HCT116 (cell line): Measurements from ENCODE around the gene ACCSL. TPM values are rescaled to one million over a fixed set of nuclear protein-coding genes. Genes with fewer than 3 reads are reported as not detected.

Experiments
- ATAC-seq: fragments of 200-7000 bp; cut with Tn5 transposase; 2 replicates; pipeline ENCODE4 v1.9.1; 2020; ENCODE audit warnings: mild to moderate bottlenecking, moderate library complexity
- BruUV-seq: library from RNA; stranded (reverse); fragments of 400-500 nt; replicated peaks from 2 replicates; lab custom pipeline; 2021; lab: Mats Ljungman, UMichigan
- CTCF ChIA-PET: fragments of 300-600 bp; sonication (Branson Sonifier 250); formaldehyde crosslinking; loops from one replicate; lab custom pipeline; 2021; ENCODE audit warnings: antibody characterized with exemption; lab: Charles Lee
- POLR2A ChIA-PET: fragments of 300-600, 350-600 bp; sonication (Branson Sonifier 250); formaldehyde crosslinking; loops from one replicate; lab custom pipeline; 2021; ENCODE audit warnings: antibody characterized with exemption; lab: Charles Lee
- RAD21 ChIA-PET, 2 experiments: fragments of 300-600 bp; sonication (Branson Sonifier 250); formaldehyde crosslinking; loops; one replicate each; lab custom pipeline; 2023; ENCODE audit warnings: low total read pairs in 2 of 2; ENCODE audit not compliant: uncharacterized antibody in 2 of 2, unreplicated experiment in 2 of 2, low non-redundant PET in 1 of 2; lab: Charles Lee
- DNase-seq: peaks from one replicate; pipeline ENCODE4 v3.0.0-alpha.2; 2010; ENCODE audit warnings: low read depth, low spot score
- H2AFZ ChIP-seq: fragments of 200-600 bp; shearing (Covaris generic), sonication (generic); 2 replicates; pipeline ENCODE4 v1.6.1; 2017; ENCODE audit warnings: low read depth, mixed run types, mixed read lengths, antibody characterized with exemption, low read length; ENCODE audit not compliant: poor library complexity, severe bottlenecking
- H3K27ac ChIP-seq: 2 replicates; pipeline ENCODE4 v1.5.1; 2012; ENCODE audit warnings: low read depth, low read length
- H3K27me3 ChIP-seq: fragments of 200-600 bp; sonication (generic); 2 replicates; pipeline ENCODE4 v1.6.1; 2016; ENCODE audit warnings: mixed run types, low read length, mixed read lengths; ENCODE audit not compliant: insufficient read depth
- H3K36me3 ChIP-seq, 2 experiments: fragments of 200-500 bp in 1 of 2; fragments of 200-600 bp in 1 of 2; sonication (Bioruptor generic) in 1 of 2; sonication (generic) in 1 of 2; 2 replicates each; pipeline versions ENCODE4 v1.5.1 to v1.6.1; 2014 to 2016; ENCODE audit warnings: low read length in 2 of 2, inconsistent platforms in 1 of 2, mixed read lengths in 1 of 2, mixed run types in 1 of 2; ENCODE audit not compliant: insufficient read depth in 2 of 2, control insufficient read depth in 1 of 2
- H3K4me1 ChIP-seq, 2 experiments: fragments of 200-600 bp in 1 of 2; sonication (generic) in 1 of 2; 2 replicates each; pipeline versions ENCODE4 v1.5.1 to v1.6.1; 2012 to 2017; ENCODE audit warnings: low read length in 2 of 2, inconsistent platforms in 1 of 2, mild to moderate bottlenecking in 1 of 2, mixed read lengths in 1 of 2, mixed run types in 1 of 2, moderate library complexity in 1 of 2; ENCODE audit not compliant: insufficient read depth in 2 of 2, control insufficient read depth in 1 of 2
- H3K4me2 ChIP-seq: fragments of 200-600 bp; sonication (generic); 2 replicates; pipeline ENCODE4 v1.6.1; 2017; ENCODE audit warnings: mixed run types, low read length, mixed read lengths
- H3K4me3 ChIP-seq, 2 experiments: fragments of 200-600 bp in 1 of 2; sonication (generic) in 1 of 2; replicated peaks in 1 of 2; 2 replicates each; pipeline ENCODE4 v1.5.1; 2011 to 2016; ENCODE audit warnings: low read length in 2 of 2, control low read depth in 1 of 2, low read depth in 1 of 2, mild to moderate bottlenecking in 1 of 2, mixed read lengths in 1 of 2, mixed run types in 1 of 2
- H3K79me2 ChIP-seq: fragments of 200-600 bp; sonication (generic); 2 replicates; pipeline ENCODE4 v1.6.1; 2017; ENCODE audit warnings: mild to moderate bottlenecking, mixed run types, low read length, moderate library complexity, mixed read lengths; ENCODE audit not compliant: insufficient read depth
- H3K9ac ChIP-seq: fragments of 200-600 bp; sonication (generic); 2 replicates; pipeline ENCODE4 v1.6.1; 2016; ENCODE audit warnings: low read length, mixed read lengths
- H3K9me2 ChIP-seq: fragments of 200-600 bp; sonication (generic), shearing (Covaris generic); 2 replicates; pipeline ENCODE4 v1.6.1; 2017; ENCODE audit warnings: mixed run types, mild to moderate bottlenecking, moderate library complexity; ENCODE audit not compliant: insufficient read depth
- H3K9me3 ChIP-seq, 2 experiments: fragments of 200-500 bp in 1 of 2; fragments of 200-600 bp in 1 of 2; sonication (Bioruptor generic) in 1 of 2; sonication (generic) in 1 of 2; 2 replicates each; pipeline ENCODE4 v1.6.1; 2014 to 2017; ENCODE audit warnings: low read length in 2 of 2, mixed read lengths in 2 of 2, inconsistent platforms in 1 of 2, low read depth in 1 of 2, mild to moderate bottlenecking in 1 of 2, mixed run types in 1 of 2, moderate library complexity in 1 of 2; ENCODE audit not compliant: control insufficient read depth in 1 of 2, insufficient read depth in 1 of 2
- H4K20me1 ChIP-seq: fragments of 200-600 bp; sonication (generic), shearing (Covaris generic); 2 replicates; pipeline ENCODE4 v1.6.1; 2017; ENCODE audit warnings: mixed run types, mild to moderate bottlenecking, moderate library complexity; ENCODE audit not compliant: insufficient read depth
- ATF3 ChIP-seq: IDR thresholded peaks from 2 replicates; pipeline ENCODE4 v1.6.1; 2012
- CBX3 ChIP-seq: IDR thresholded peaks from 2 replicates; pipeline ENCODE4 v1.6.1; 2012; ENCODE audit warnings: low read depth
- CTCF ChIP-seq, 3 experiments: fragments of 200-600 bp in 1 of 3; sonication (generic) in 1 of 3; IDR thresholded peaks in 2 of 3; conservative IDR thresholded peaks in 1 of 3; 2 replicates each; pipeline ENCODE4 v1.5.1; 2012 to 2017; ENCODE audit warnings: low read depth in 2 of 3, low read length in 2 of 3, antibody characterized with exemption in 1 of 3, borderline replicate concordance in 1 of 3, control low read depth in 1 of 3, mild to moderate bottlenecking in 1 of 3, mixed read lengths in 1 of 3, mixed run types in 1 of 3, moderate library complexity in 1 of 3; ENCODE audit not compliant: insufficient read depth in 1 of 3
- EGR1 ChIP-seq: IDR thresholded peaks from 2 replicates; pipeline ENCODE4 v1.6.1; 2012; ENCODE audit warnings: low read depth
- ELF1 ChIP-seq: IDR thresholded peaks from 2 replicates; pipeline ENCODE4 v1.6.1; 2012; ENCODE audit warnings: low read depth, borderline replicate concordance
- EZH2 ChIP-seq: fragments of 200-600 bp; sonication (generic); IDR thresholded peaks from 2 replicates; pipeline ENCODE4 v1.6.1; 2017; ENCODE audit warnings: antibody characterized with exemption, mixed run types
- EZH2phosphoT487 ChIP-seq: fragments of 200-600 bp; IDR thresholded peaks from 2 replicates; pipeline ENCODE4 v1.6.1; 2018; ENCODE audit warnings: antibody characterized with exemption, borderline replicate concordance
- FOSL1 ChIP-seq: IDR thresholded peaks from 2 replicates; pipeline ENCODE4 v1.6.1; 2012; ENCODE audit warnings: low read depth
- JUND ChIP-seq: IDR thresholded peaks from 2 replicates; pipeline ENCODE4 v1.6.1; 2012
- MAX ChIP-seq: IDR thresholded peaks from 2 replicates; pipeline ENCODE4 v1.6.1; 2012
- POLR2A ChIP-seq: IDR thresholded peaks from 2 replicates; pipeline ENCODE4 v1.7.0; 2011; ENCODE audit warnings: borderline replicate concordance; ENCODE audit not compliant: insufficient read depth, insufficient read length; ENCODE audit errors: extremely low read depth
- POLR2AphosphoS5 ChIP-seq: IDR thresholded peaks from 2 replicates; pipeline ENCODE4 v1.6.1; 2011; ENCODE audit warnings: mild to moderate bottlenecking, low read depth, low read length, moderate library complexity
- RAD21 ChIP-seq: IDR thresholded peaks from 2 replicates; pipeline ENCODE4 v1.6.1; 2012; ENCODE audit warnings: low read depth, mild to moderate bottlenecking
- SIN3A ChIP-seq: IDR thresholded peaks from 2 replicates; pipeline ENCODE4 v1.6.1; 2012; ENCODE audit warnings: low read depth
- SP1 ChIP-seq: IDR thresholded peaks from 2 replicates; pipeline ENCODE4 v1.6.1; 2012; ENCODE audit warnings: low read depth
- SRF ChIP-seq: IDR thresholded peaks from 2 replicates; pipeline ENCODE4 v1.6.1; 2012; ENCODE audit warnings: low read depth
- YY1 ChIP-seq: IDR thresholded peaks from 2 replicates; pipeline ENCODE4 v1.6.1; 2011; ENCODE audit warnings: low read length, low read depth, moderate library complexity, mild to moderate bottlenecking; ENCODE audit not compliant: insufficient replicate concordance; ENCODE audit errors: extremely low read depth
- ZBTB33 ChIP-seq: IDR thresholded peaks from 2 replicates; pipeline ENCODE4 v1.6.1; 2011; ENCODE audit warnings: mild to moderate bottlenecking, low read length, moderate library complexity; ENCODE audit not compliant: insufficient replicate concordance; ENCODE audit errors: extremely low read depth
- ZFX ChIP-seq: fragments of 450-650 bp; IDR thresholded peaks from 2 replicates; pipeline ENCODE4 v1.6.1; 2017
- ZNF274 ChIP-seq: fragments of 200-500 bp; sonication (Bioruptor generic); IDR thresholded peaks from 2 replicates; pipeline ENCODE4 v1.6.1; 2014; ENCODE audit warnings: mild to moderate bottlenecking, low read depth, low read length, inconsistent platforms
- intact Hi-C: fragments of 100-400 bp; cut with micrococcal nuclease; formaldehyde crosslinking; loops from 2 replicates; pipeline ENCODE4 v1.10.0; 2022
- total RNA-seq: library from RNA; stranded (reverse); gene quantifications from one replicate; pipeline ENCODE4 v1.2.1, GENCODE V29; 2021; ENCODE audit not compliant: unreplicated experiment

The ACCSL gene
- total RNA-seq, 1 experiment from 2014 or later, result not detected

- no peaks in the 10 kb centered on the region for H3K9me2 ChIP-seq
- intact Hi-C loops, result no loop called here
- ChIA-PET POLR2A (no interaction called here), RAD21 (no interaction called here), CTCF (no interaction called here)
- no peak overlapping the region for H3K27ac ChIP-seq
- H3K9ac ChIP-seq, result no peak overlapping the region
- no peaks in the 10 kb centered on the region for H4K20me1 ChIP-seq
- no peaks in the 10 kb centered on the region for H3K9me3 ChIP-seq
- peaks cover 10% of the 10 kb centered on the region; the same call in 1 of the 2 replicates for H3K27me3 ChIP-seq
- no peak overlapping the region for H2AFZ ChIP-seq
- DNase-seq (no peak), ATAC-seq (no peak)
- H3K4me2 ChIP-seq, result no peak overlapping the region
- no peak for TF ChIP-seq JUND
- no peak for TF ChIP-seq RAD21
- TF ChIP-seq POLR2A, result no peak
- no peak for TF ChIP-seq EZH2
- no peak for TF ChIP-seq FOSL1
- no peak for TF ChIP-seq YY1
- TF ChIP-seq CTCF (IDR thresholded peaks at IDR 0.05 in 2 of 3, conservative IDR thresholded peaks at IDR 0.05 in 1 of 3; ENCODE audit: borderline replicate concordance in 1 of 3, insufficient read depth in 1 of 3, low read depth in 2 of 3, low read length in 2 of 3), result no peak
- no peak for TF ChIP-seq EGR1
- no peak for TF ChIP-seq ZNF274
- no peak for TF ChIP-seq ATF3
- no peak for TF ChIP-seq ELF1
- TF ChIP-seq MAX, result no peak
- TF ChIP-seq EZH2phosphoT487, result no peak
- no peak for TF ChIP-seq POLR2AphosphoS5
- TF ChIP-seq ZBTB33, result no peak
- TF ChIP-seq SIN3A, result no peak
- TF ChIP-seq SRF, result no peak
- no peak for TF ChIP-seq ZFX
- TF ChIP-seq SP1, result no peak
- no peak for TF ChIP-seq CBX3
- peaks cover 5 to 9% of the 10 kb centered on the region in 2 experiments for H3K4me1 ChIP-seq
- H3K36me3 ChIP-seq, result no peaks in the 10 kb centered on the region
- no peaks in the 10 kb centered on the region for H3K79me2 ChIP-seq
- H3K4me3 ChIP-seq, result no peak overlapping the region
- no TSS peak for BruUV-seq
Measured at GRCh38 chr11:44011797-44012196, 36.0 kb upstream of the ACCSL start.
